HepG2 (cell line): ENCODE results near the gene TENT4B. TPM values are rescaled to one million over a fixed set of nuclear protein-coding genes. Genes with fewer than 3 reads are reported as not detected.
A peak's percentile ranks its signal among the peaks of the same experiment; 100 is the strongest.

Experiments used
- ADNP ChIP-seq: sonication (generic); formaldehyde crosslinking; IDR thresholded peaks from 2 replicates; pipeline ENCODE4 v1.4.0; 2020; ENCODE audit warnings: missing genetic modification reagents
- AHR ChIP-seq: IDR thresholded peaks from 2 replicates; pipeline ENCODE4 v1.6.1; 2018; ENCODE audit warnings: missing genetic modification reagents, missing compliant biosample characterization
- HHEX ChIP-seq: IDR thresholded peaks from 2 replicates; pipeline ENCODE4 v1.6.1; 2016; ENCODE audit warnings: control low read depth
- MIER3 ChIP-seq: IDR thresholded peaks from 2 replicates; pipeline ENCODE4 v1.6.1; 2016; ENCODE audit warnings: missing compliant biosample characterization, borderline replicate concordance
- NFKB2 ChIP-seq: sonication (generic); formaldehyde crosslinking; IDR thresholded peaks from 2 replicates; pipeline ENCODE4 v1.4.0; 2020; ENCODE audit warnings: missing genetic modification reagents, borderline replicate concordance
- PHF20 ChIP-seq: sonication (generic); formaldehyde crosslinking; IDR thresholded peaks from 2 replicates; pipeline ENCODE4 v1.5.0; 2020; ENCODE audit warnings: mild to moderate bottlenecking, missing genetic modification reagents
- REXO4 ChIP-seq: sonication (generic); formaldehyde crosslinking; IDR thresholded peaks from 2 replicates; pipeline ENCODE4 v1.8.0; 2022; ENCODE audit warnings: missing genetic modification reagents, mild to moderate bottlenecking, borderline replicate concordance
- RFXAP ChIP-seq: sonication (generic); formaldehyde crosslinking; IDR thresholded peaks from 2 replicates; pipeline ENCODE4 v1.4.0; 2020; ENCODE audit warnings: missing genetic modification reagents, borderline replicate concordance
- SRSF9 ChIP-seq: fragments of 200-400 bp; formaldehyde crosslinking; IDR thresholded peaks from 2 replicates; pipeline ENCODE4 v1.6.1; 2018; ENCODE audit warnings: borderline replicate concordance, mild to moderate bottlenecking, low read depth, low read length; ENCODE audit not compliant: insufficient read depth, poor library complexity, severe bottlenecking
- ZBTB20 ChIP-seq: sonication (generic); formaldehyde crosslinking; IDR thresholded peaks from 2 replicates; pipeline ENCODE4 v1.8.1; 2023; ENCODE audit warnings: missing genetic modification reagents, low read depth, mild to moderate bottlenecking, borderline replicate concordance
- ZIK1 ChIP-seq: sonication (generic); formaldehyde crosslinking; IDR thresholded peaks from 2 replicates; pipeline ENCODE4 v1.5.0; 2020; ENCODE audit warnings: mild to moderate bottlenecking, low read depth, missing genetic modification reagents, borderline replicate concordance
- ZNF232 ChIP-seq: sonication (generic); formaldehyde crosslinking; IDR thresholded peaks from 2 replicates; pipeline ENCODE4 v1.4.0; 2020; ENCODE audit warnings: missing genetic modification reagents, borderline replicate concordance
- ZNF382 ChIP-seq: sonication (generic); formaldehyde crosslinking; IDR thresholded peaks from 2 replicates; pipeline ENCODE4 v1.5.0; 2020; ENCODE audit warnings: missing genetic modification reagents, mild to moderate bottlenecking, borderline replicate concordance
- ZNF510 ChIP-seq: sonication (generic); formaldehyde crosslinking; IDR thresholded peaks from 2 replicates; pipeline ENCODE4 v1.4.0; 2020; ENCODE audit warnings: low read depth, mild to moderate bottlenecking, missing genetic modification reagents
- ZNF589 ChIP-seq: sonication (generic); formaldehyde crosslinking; conservative IDR thresholded peaks from 2 replicates; pipeline ENCODE4 v1.8.0; 2022; ENCODE audit warnings: mild to moderate bottlenecking, moderate library complexity, missing genetic modification reagents
- polyA plus RNA-seq, 8 experiments: library from polyadenylated mRNA; depleted of rRNA in 3 of 8; stranded (reverse) in 7 of 8; unstranded in 1 of 8; fragments of >200 nt; fragmentation: Illumina TruSeq in 4 of 8; extraction: Trizol in 4 of 8; gene quantifications; 2 replicates each; pipeline versions ENCODE4 v1.2.1 to v1.2.3, GENCODE V29; 2011 to 2016; ENCODE audit warnings: low read depth in 4 of 8, missing spikeins in 1 of 8, mixed read lengths in 1 of 8; ENCODE audit not compliant: insufficient read depth in 1 of 8
- total RNA-seq, 5 experiments: library from RNA; depleted of rRNA; stranded (reverse); fragments of >200 nt; fragmentation: Illumina TruSeq; extraction: Trizol; gene quantifications; 2 replicates each; pipeline ENCODE4 v1.2.3, GENCODE V29; 2016; ENCODE audit warnings: low read depth in 1 of 5
- TF ChIP-seq, protein P1 (sequence below): sonication (generic); formaldehyde crosslinking; IDR thresholded peaks from 2 replicates; pipeline ENCODE4 v1.9.0; 2021; ENCODE audit warnings: missing genetic modification reagents, mild to moderate bottlenecking, borderline replicate concordance
- TF ChIP-seq, protein P2 (sequence below): sonication (generic); formaldehyde crosslinking; IDR thresholded peaks from 2 replicates; pipeline ENCODE4 v1.5.0; 2020; ENCODE audit warnings: missing genetic modification reagents
- TF ChIP-seq, protein P3 (sequence below): sonication (generic); formaldehyde crosslinking; IDR thresholded peaks from 2 replicates; pipeline ENCODE4 v1.4.0; 2020; ENCODE audit warnings: missing genetic modification reagents
- TF ChIP-seq, protein P4 (sequence below): sonication (generic); formaldehyde crosslinking; IDR thresholded peaks from 2 replicates; pipeline ENCODE4 v1.9.0; 2021; ENCODE audit warnings: missing genetic modification reagents, borderline replicate concordance

The TENT4B gene
- total and polyA plus RNA-seq, 2 of the 13 experiments (the other 11 are each of a cell fraction or from before 2014, with no cell fraction given) = 15.0 to 32.8 TPM

- TF ChIP-seq ZNF382 (no peak), SRSF9 (no peak), MIER3 (CRISPR knock-in tag) (0 out of 2 replicates have a peak, but pooled peaks have one; percentile 17), PHF20 (CRISPR knock-in tag) (no peak), ZBTB20 (CRISPR knock-in tag) (no peak), ZIK1 (CRISPR knock-in tag) (no peak), ZNF589 (CRISPR knock-in tag) (no peak), RFXAP (CRISPR knock-in tag) (no peak), HHEX (CRISPR knock-in tag) (no peak), ZNF232 (CRISPR knock-in tag) (no peak; the same call in 1 of the 2 replicates), REXO4 (CRISPR knock-in tag) (peak; percentile 14; the same call in 1 of the 2 replicates), ADNP (CRISPR knock-in tag) (no peak), ZNF510 (CRISPR knock-in tag) (no peak), NFKB2 (CRISPR knock-in tag) (0 out of 2 replicates have a peak, but pooled peaks have one; percentile 61), AHR (CRISPR knock-in tag) (0 out of 2 replicates have a peak, but pooled peaks have one; percentile 17)
- TF ChIP-seq, protein P1, sequence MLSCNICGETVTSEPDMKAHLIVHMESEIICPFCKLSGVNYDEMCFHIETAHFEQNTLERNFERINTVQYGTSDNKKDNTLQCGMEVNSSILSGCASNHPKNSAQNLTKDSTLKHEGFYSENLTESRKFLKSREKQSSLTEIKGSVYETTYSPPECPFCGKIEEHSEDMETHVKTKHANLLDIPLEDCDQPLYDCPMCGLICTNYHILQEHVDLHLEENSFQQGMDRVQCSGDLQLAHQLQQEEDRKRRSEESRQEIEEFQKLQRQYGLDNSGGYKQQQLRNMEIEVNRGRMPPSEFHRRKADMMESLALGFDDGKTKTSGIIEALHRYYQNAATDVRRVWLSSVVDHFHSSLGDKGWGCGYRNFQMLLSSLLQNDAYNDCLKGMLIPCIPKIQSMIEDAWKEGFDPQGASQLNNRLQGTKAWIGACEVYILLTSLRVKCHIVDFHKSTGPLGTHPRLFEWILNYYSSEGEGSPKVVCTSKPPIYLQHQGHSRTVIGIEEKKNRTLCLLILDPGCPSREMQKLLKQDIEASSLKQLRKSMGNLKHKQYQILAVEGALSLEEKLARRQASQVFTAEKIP (CRISPR knock-in tag) = no peak
- TF ChIP-seq, protein P2, sequence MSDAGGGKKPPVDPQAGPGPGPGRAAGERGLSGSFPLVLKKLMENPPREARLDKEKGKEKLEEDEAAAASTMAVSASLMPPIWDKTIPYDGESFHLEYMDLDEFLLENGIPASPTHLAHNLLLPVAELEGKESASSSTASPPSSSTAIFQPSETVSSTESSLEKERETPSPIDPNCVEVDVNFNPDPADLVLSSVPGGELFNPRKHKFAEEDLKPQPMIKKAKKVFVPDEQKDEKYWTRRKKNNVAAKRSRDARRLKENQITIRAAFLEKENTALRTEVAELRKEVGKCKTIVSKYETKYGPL (CRISPR knock-in tag) = 0 out of 2 replicates have a peak, but pooled peaks have one; percentile 42
- TF ChIP-seq, protein P3, sequence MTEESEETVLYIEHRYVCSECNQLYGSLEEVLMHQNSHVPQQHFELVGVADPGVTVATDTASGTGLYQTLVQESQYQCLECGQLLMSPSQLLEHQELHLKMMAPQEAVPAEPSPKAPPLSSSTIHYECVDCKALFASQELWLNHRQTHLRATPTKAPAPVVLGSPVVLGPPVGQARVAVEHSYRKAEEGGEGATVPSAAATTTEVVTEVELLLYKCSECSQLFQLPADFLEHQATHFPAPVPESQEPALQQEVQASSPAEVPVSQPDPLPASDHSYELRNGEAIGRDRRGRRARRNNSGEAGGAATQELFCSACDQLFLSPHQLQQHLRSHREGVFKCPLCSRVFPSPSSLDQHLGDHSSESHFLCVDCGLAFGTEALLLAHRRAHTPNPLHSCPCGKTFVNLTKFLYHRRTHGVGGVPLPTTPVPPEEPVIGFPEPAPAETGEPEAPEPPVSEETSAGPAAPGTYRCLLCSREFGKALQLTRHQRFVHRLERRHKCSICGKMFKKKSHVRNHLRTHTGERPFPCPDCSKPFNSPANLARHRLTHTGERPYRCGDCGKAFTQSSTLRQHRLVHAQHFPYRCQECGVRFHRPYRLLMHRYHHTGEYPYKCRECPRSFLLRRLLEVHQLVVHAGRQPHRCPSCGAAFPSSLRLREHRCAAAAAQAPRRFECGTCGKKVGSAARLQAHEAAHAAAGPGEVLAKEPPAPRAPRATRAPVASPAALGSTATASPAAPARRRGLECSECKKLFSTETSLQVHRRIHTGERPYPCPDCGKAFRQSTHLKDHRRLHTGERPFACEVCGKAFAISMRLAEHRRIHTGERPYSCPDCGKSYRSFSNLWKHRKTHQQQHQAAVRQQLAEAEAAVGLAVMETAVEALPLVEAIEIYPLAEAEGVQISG (CRISPR knock-in tag) = no peak
- TF ChIP-seq, protein P4, sequence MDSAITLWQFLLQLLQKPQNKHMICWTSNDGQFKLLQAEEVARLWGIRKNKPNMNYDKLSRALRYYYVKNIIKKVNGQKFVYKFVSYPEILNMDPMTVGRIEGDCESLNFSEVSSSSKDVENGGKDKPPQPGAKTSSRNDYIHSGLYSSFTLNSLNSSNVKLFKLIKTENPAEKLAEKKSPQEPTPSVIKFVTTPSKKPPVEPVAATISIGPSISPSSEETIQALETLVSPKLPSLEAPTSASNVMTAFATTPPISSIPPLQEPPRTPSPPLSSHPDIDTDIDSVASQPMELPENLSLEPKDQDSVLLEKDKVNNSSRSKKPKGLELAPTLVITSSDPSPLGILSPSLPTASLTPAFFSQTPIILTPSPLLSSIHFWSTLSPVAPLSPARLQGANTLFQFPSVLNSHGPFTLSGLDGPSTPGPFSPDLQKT (CRISPR knock-in tag) = no peak
Measured at GRCh38 chr16:50152351-50152806, 727 bp upstream of the TENT4B start (continued).
